GM03348 (cell line): Measurements from ENCODE around the gene S100A3.
"Not testable (repeated sequence)": the region's sequence is repeated elsewhere in the genome, so short reads cannot be mapped to it uniquely, and the experiment has no call there.

Experiments used
- DNase-seq: peaks from one replicate; pipeline ENCODE4 v3.0.0; 2012; ENCODE audit warnings: low spot score

S100A3 gene

GRCh38 chr1:153534925-153535241, 14.2 kb downstream of the S100A3 start:
- no peak for DNase-seq

GRCh38 chr1:153534226-153534924, 14.7 kb downstream of the S100A3 start:
- DNase-seq: peak; percentile 37

- DNase-seq: peak; percentile 89
These were observed 15.3 kb downstream of the S100A3 start for GRCh38 chr1:153533689-153534201.

- DNase-seq: peak; percentile 93
These were observed 16.1 kb downstream of the S100A3 start for GRCh38 chr1:153532769-153533599.

DNA sequence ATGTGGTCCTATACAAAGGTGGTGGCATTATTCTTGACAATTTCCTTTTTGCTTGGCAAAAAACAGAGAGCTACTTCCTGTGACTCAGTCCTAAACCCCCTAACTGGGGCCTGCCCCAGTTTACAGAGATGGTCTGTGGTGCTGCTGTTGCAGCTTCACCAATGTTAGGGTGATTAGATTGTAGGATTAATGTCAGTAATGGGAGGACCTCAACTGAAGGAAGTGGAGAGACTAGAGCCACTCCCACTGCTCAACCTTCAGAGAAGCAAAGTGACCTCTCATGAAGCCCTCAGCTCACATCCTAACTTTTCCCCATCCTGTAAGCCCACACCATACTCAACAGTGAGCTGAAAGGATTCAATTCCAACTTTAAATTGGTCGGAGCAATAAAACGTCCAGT, 16.9 kb downstream of the S100A3 start:
- no peak for DNase-seq

- no peak for DNase-seq
These were observed 17.4 kb downstream of the S100A3 start for GRCh38 chr1:153531638-153532037.

- DNase-seq: no peak
These were observed 21.4 kb downstream of the S100A3 start for GRCh38 chr1:153527683-153528040.

DNA sequence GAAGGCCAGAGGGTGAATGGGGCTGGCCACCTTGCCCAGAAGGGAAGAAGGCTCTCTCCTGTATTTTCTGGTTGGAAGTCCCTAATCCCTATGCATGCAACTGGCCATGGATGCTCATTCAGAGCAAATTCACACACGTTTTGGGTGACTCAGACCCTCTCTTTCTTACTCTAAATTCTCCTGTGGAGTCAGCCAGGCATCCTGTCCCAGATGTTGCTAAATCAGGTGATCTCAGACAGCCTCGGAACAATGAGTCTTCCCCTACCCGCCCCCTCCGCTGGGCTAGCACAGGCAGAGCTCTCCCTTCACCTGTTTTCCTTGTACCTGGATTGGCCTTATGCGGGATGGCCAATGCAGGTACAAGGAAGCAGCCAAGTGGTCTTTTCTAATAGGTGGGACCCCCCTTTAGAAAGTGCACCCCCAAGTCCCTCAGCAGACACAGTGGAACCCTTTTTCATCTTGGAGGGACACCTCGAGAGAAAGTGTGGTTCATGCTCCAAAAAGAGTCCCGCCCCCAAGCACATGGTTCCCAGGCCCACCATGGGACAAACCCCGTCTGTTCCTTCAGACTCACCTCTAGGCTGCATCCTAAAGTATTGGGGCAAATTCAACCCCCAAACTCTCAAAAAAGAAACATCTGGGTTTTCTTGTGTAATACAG, 21.9 kb downstream of the S100A3 start:
- DNase-seq: no peak

- no peak for DNase-seq
These were observed 22.9 kb downstream of the S100A3 start for GRCh38 chr1:153526132-153526543.

DNA sequence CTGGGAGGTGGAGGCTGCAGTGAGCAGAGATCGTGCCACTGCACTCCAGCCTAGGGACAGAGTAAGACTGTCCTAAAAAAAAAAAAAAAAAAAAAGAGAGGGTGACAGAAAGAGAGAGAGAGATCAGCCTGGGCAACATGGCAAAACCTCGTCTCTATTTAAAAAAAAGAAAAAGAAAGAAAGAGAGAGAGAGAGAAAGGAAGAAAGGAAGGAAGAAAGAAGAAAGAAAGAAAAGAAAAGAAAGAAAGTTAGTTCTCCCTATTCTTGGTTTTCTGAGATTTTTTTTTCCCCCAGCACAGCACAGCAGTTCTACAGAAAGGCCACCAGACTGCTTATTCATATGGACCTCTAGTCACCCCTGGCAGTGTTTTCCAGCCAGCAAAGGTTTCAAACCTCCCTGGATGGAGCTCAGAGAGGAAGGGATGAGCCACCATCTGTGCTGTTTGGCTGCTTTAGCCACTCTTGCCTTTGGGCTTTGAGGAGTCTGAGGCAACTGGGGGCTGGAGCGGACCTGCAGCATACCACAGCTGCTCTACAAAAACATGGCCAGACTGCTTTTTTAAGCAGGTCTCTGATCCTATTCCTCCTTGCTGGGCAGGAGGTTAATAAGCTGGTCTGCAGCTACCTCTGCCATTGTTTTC, 23.9 kb downstream of the S100A3 start:
- peak; percentile 41 for DNase-seq

- DNase-seq: not testable (repeated sequence)
These were observed 26.6 kb downstream of the S100A3 start for GRCh38 chr1:153522353-153523048.

- not testable (repeated sequence) for DNase-seq
These were observed 27.2 kb downstream of the S100A3 start for GRCh38 chr1:153521808-153522207.

DNA sequence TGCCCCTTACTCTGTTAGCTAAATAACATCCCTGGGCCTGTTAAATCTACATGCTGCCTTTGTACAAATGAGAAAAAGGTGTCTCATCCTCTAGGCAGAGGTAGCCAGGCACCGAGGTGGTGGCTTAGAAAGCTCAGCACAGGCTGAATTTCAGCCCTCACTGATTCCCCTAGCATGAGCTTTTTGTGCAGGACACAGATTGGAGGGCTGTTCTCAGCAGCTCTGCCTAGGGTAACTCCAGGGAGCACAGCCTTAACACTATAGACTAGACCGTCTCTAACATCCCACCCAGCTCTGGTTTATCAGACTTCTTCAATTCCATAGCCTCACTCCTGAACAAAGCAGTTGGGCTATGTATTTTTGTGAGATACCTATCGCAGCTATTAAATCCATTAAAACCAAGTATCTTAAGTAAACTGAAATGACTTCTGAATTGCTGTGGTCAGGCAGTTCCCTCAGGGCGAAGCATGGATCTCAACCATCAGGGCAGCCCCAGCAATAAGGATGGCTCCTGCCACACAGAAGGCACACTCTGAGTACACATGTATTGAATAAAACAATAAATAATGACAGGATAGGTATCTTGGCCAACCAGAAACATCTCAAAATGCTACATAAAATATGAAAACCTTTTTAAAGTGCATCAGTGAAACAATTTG, 28.1 kb downstream of the S100A3 start:
- DNase-seq: no peak

DNA sequence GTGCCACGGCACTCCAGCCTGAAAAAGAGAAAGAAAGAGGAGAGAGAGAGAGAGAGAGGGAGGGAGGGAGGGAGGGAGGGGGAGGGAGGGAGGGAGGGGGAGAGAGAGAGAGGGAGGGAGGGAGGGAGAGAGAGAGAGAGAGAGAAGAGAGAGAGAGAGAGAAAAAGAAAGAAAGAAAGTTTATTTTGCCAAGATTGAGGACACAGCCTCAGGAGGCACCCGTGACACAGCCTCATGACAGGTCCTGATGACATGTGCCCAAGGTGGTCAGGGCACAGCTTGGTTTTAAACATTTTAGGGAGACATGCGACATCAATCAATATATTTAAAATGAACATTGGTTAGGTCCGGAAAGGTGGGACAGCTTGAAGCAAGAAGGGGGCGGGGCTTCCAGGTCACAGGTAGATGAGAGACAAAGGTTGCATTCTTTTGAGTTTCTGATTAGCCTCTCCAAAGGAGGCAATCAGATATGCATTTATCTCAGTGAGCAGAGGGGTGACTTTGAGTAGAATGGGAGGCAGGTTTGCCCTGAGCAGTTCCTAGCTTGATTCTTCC, 28.8 kb downstream of the S100A3 start:
- DNase-seq: not testable (repeated sequence)

- DNase-seq: no peak
These were observed 29.8 kb downstream of the S100A3 start for GRCh38 chr1:153519242-153519641.

- no peak for DNase-seq
These were observed 33.3 kb downstream of the S100A3 start for GRCh38 chr1:153515504-153516394.

DNA sequence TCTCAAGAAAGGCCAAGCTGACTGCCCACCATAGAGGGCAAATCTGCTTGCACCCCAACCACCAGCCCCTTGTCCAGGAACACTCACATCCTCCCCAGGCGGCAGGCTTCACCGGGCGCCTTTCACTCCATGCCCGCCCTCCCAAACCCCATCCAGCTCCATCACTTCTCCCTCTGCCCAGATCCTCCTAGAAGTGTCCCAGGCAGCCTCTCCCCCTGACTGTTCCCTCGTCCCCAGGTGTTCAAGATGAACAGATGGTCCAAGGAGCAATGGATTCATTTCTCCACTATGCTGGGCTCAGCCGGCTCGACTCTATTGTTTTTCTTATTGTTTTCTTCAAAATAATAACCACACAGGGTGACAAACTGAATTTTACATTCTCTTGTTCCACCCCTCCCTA, 35.4 kb downstream of the S100A3 start:
- DNase-seq: no peak

- DNase-seq: no peak
These were observed 36.0 kb downstream of the S100A3 start for GRCh38 chr1:153513023-153513422.

GRCh38 chr1:153510984-153511410, 38.1 kb downstream of the S100A3 start:
- DNase-seq: peak; percentile 92
